HG02678 (cell line): ENCODE results near the gene C7orf33.
A peak's percentile ranks its signal among the peaks of the same experiment; 100 is the strongest.
"Not testable (repeated sequence)": the region's sequence is repeated elsewhere in the genome, so short reads cannot be mapped to it uniquely, and the experiment has no call there.

Source experiments
- ATAC-seq: cut with Tn5 transposase; IDR thresholded peaks from one replicate; pipeline ENCODE4 v1.9.1; 2021; ENCODE audit warnings: mild to moderate bottlenecking, moderate library complexity; ENCODE audit not compliant: unreplicated experiment

Gene C7orf33

DNA sequence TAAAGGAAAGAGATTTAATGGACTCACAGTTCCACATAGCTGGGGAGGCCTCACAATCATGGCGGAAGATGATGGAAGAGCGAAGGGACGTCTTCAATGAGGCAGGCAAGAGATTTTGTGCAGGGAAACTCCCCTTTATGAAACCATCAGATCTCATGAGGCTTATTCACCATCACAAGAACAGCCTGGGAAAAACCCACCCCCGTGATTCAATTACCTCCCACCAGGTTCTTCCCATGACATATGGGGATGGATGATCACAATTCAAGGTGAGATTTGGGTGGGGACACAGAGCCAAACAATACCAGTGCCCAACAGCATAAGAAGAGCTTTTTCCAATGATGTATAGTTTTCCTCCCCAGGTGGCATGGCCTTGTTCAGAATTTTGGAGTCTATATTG lies 11.2 kb upstream of the C7orf33 start:
- no peak for ATAC-seq

DNA sequence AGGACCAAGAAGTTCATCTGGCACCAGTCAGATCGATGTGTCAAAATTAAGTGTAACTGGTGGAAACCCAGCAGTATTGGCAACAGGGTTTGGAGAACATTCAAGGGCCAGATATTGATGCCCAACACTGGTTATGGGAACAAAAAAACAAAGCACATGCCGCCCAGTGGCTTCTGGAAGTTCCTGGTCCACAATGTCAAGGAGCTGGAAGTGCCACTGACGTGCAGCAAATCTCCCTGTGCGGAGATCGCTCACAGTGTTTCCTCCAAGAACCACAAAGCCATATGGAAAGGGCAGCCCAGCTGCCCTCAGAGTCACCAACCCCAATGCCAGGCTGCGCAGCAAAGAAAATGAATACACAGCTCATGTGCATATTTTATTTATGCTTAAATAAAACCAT lies 10.1 kb upstream of the C7orf33 start:
- ATAC-seq, result no peak

GRCh38 chr7:148581624-148582023 lies 8.9 kb upstream of the C7orf33 start:
- ATAC-seq, result no peak

- ATAC-seq, result peak; percentile 92
Measured at GRCh38 chr7:148584154-148584827, 6.3 kb upstream of the C7orf33 start.

GRCh38 chr7:148585399-148585798 lies 5.2 kb upstream of the C7orf33 start:
- no peak for ATAC-seq

DNA sequence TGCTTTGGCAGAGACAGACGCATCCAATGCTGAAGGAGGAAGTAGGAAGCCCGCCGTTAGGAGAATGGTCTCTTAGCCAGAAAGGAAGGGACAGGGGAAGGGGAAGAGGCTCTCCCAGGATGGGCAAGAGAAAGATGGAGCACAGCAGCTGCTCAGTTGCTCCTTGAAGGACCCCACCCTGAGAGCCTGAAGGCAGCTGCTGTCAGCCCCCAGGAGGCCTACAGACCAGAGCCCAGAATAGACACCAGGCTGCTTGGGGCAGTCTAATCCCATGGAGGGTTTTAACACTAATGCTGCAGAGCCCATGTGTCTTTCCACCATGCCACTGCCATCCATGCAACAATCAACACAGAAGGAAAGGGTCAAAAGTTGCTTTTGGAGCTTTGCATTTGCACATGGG lies 3.5 kb upstream of the C7orf33 start:
- ATAC-seq, result no peak

GRCh38 chr7:148588168-148588567 lies 2.4 kb upstream of the C7orf33 start:
- no peak for ATAC-seq

DNA sequence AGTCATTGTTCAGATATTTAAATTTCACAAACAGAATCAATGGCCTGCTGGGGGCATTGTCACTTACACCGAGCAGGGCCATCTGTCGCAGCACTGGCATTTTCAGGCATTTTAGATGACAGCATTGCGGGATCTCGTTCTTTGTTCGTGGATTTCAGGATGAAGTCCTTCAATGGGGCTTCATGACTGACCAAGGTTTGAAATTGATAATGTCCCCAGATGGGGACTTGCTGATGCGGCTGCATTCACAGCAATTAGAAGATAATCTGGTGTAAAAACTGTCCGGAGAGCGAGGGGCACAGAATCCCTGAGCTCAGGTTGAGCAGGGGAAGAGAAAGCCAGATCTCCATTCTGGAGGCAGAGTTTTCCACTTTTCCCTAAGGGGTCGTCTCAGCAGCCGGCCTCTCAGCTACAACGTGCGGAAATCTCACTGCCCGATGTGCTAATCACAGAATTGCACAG lies 1.9 kb upstream of the C7orf33 start:
- no peak for ATAC-seq

- no peak for ATAC-seq
Measured at GRCh38 chr7:148589640-148590039, 926 bp upstream of the C7orf33 start.

DNA sequence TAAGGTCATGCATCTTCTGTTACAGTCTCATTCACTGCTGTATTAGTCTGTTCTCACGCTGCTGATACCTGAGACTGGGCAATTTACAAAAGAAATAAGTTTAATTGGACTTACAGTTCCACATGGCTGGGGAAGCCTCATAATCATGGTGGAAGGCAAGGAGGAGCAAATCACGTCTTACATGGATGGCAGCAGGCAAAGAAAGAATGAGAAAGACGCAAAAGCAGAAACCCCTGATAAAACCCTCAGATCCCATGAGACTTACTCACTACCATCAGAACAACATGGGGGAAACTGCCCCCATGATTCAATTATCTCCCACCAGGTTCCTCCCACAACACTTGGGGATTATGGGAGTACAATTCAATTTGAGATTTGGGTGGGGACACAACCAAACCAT lies 5.8 kb downstream of the C7orf33 start:
- ATAC-seq, result not testable (repeated sequence)

DNA sequence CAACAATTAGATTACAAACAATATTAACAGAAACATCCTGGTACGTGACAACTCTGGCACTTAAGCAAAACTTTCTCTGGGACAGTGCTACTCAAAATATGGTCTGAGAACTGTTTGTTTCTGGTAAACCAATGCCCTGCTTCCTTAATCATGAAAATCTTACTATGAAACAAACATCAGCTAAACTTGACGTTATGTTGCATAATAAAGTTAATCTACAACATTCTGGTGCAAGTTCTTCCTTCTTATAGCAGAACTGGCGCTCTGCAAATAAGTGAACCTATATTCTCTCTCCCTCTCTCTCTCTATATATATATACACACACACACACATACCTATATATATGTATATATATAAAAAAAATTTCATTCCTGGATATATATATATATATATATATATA lies 7.8 kb downstream of the C7orf33 start:
- ATAC-seq, result no peak

DNA sequence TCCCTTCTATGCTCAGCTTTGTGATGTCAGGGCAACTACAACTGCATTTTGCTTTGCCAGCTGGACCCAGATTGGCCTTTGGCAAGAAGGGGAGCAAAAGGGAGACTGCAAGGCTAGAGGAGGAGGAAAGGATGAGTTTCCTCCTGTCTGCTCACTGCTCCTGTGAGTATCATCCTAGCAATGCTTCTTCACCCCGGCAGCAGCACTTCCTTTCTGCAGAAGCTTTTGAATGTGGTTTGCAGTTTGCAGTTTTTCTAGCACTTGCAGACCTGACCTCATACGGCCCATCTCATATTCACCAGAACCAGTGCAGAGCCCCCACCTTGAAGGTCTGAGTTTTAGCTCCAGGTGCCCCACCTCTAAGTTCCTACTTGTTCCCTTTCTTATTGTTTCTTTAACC lies 14.8 kb downstream of the C7orf33 start:
- no peak for ATAC-seq

DNA sequence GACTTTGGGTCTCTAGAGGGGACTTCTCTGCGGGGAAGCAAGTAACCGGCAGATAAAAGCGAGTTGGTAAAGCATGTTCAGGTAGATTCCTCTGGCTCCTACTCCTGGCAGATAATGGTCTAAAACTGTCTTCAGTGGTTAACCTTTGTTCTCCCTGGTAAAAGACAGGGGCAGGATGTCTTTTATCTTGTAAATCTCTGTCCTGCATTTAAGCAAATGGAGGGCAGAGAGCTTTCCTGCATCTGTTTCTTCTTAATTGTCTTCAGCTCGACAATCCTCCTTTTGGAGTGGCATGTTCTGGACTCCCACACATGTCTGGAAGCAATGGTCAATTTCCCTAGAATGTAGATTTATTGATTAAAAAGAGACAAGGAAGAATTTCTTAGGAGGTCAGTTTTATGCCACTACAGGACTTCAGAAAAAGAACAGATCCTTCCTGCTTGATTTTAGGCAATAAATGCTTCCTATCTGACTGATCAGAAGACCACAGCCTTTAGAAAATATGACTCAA lies 16.6 kb downstream of the C7orf33 start:
- ATAC-seq, result no peak

GRCh38 chr7:148609045-148609725 lies 18.6 kb downstream of the C7orf33 start:
- no peak for ATAC-seq

DNA sequence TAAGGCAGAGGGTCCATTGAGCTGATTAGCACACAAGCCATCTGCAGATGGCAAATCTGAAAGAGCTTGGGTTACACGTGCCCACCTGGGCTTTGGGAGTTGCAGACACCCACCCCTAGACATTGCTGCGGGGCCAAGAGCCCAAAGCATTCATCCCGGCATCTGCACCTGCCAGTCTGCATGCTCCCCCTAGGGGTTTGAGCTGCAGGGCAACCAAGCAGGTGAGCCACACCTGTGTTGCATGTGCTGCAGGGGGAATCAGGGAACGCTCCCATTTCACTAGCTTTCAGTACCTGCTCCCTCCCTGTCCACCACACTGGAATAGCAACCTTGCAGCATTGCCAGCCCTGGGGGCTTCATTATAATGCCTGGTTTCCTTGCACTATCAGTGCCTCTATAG lies 21.1 kb downstream of the C7orf33 start:
- no peak for ATAC-seq

DNA sequence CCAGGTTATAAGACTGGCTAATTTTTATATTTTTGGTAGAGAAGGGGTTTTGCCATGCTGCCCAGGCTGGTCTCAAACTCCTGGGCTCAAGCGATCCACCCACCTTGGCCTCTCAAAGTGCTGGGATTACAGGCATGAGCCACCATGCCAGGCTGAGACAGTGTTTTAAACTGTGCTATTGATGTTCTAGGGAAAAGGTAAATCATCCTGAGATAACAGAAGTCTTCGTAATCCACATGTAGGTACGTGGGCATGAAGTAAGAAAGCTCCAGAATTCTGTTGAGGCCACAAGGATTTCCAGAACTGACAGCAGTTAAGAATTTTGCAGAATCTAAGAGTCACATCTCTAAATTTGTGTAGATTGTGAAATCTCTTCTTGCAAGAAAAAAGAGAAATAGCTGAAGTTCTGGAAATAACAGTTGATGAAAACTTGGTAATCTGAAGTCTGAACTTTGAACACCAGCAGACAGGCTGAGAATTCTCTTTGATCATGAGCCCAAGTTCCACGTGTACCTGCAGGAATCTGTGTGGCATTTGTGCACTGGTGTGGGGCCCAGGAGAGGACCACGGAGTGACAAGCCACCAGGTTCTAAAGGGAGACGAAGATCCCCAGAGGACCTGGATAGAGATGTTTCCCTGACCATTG lies 24.6 kb downstream of the C7orf33 start:
- ATAC-seq, result no peak

DNA sequence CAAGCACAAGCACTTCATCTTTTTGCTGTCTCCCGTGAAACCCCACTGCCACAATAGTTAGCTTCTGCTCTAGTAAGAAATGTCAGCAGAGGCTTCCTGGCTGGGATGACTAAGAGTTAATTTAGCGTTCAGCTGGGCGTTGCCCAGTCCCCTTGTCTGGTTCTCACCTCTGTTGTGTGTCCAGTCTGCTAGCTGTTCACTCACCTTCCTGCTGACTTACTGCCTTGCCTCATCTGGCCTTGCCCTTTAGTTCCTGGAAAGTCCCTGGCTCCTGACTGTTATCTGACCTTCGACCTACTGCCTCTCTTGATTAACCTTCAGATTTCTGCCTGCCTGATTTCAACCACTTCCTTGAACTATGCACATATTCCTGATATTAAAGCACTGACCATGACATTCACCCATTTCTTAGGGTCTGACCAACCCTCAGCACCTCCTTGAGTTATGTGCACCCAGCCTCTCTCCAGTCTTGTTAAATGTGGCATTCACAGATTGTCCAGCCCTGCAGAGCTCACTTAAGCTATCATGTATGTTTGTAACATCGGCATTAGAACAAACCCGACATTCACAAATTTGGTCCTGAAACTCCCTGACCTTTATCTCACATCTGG lies 30.3 kb downstream of the C7orf33 start:
- no peak for ATAC-seq

- ATAC-seq, result no peak
Measured at GRCh38 chr7:148621563-148621962, 31.0 kb downstream of the C7orf33 start.

- ATAC-seq, result no peak
Measured at GRCh38 chr7:148622887-148623585, 32.5 kb downstream of the C7orf33 start.

GRCh38 chr7:148623586-148624282 lies 33.2 kb downstream of the C7orf33 start:
- ATAC-seq, result no peak
